GM12878 (cell line): ENCODE measurements around the gene RMDN3.

Experiments used
- BHLHE40 ChIP-seq, 2 experiments: fragments of 450-650 bp in 1 of 2; IDR thresholded peaks; 2 replicates each; pipeline ENCODE4 v1.6.1; 2011 to 2017; ENCODE audit warnings: low read depth in 2 of 2, borderline replicate concordance in 1 of 2, improper control_type of control experiment in 1 of 2, low read length in 1 of 2, mild to moderate bottlenecking in 1 of 2
- DPF2 ChIP-seq: fragments of 450-650 bp; IDR thresholded peaks from 2 replicates; pipeline ENCODE4 v1.6.1; 2017; ENCODE audit warnings: mild to moderate bottlenecking
- FOXK2 ChIP-seq: fragments of 450-650 bp; IDR thresholded peaks from 2 replicates; pipeline ENCODE4 v1.6.1; 2017; ENCODE audit warnings: mild to moderate bottlenecking, moderate library complexity
- KAT2A ChIP-seq: conservative IDR thresholded peaks from 2 replicates; pipeline ENCODE4 v1.6.1; 2011; ENCODE audit warnings: low read depth, low read length; ENCODE audit not compliant: control insufficient read depth
- NFYB ChIP-seq: IDR thresholded peaks from 2 replicates; pipeline ENCODE4 v1.6.1; 2011; ENCODE audit warnings: low read depth, mild to moderate bottlenecking, low read length, improper control_type of control experiment, moderate library complexity; ENCODE audit not compliant: insufficient read depth
- POLR2AphosphoS5 ChIP-seq: IDR thresholded peaks from 2 replicates; pipeline ENCODE4 v1.6.1; 2011; ENCODE audit warnings: mild to moderate bottlenecking, low read length, inconsistent platforms
- RAD21 ChIP-seq: IDR thresholded peaks from 2 replicates; pipeline ENCODE4 v1.6.1; 2011; ENCODE audit warnings: mild to moderate bottlenecking, low read depth, low read length, moderate library complexity; ENCODE audit not compliant: insufficient read depth
- TF ChIP-seq, protein P1 (sequence below): IDR thresholded peaks from 2 replicates; pipeline ENCODE4 v1.6.1; 2011; ENCODE audit warnings: mild to moderate bottlenecking, low read depth, low read length, moderate library complexity; ENCODE audit not compliant: insufficient replicate concordance
- TF ChIP-seq, protein P2 (sequence below): IDR thresholded peaks from 2 replicates; pipeline ENCODE4 v1.6.1; 2012; ENCODE audit warnings: low read depth, low read length, improper control_type of control experiment

DNA sequence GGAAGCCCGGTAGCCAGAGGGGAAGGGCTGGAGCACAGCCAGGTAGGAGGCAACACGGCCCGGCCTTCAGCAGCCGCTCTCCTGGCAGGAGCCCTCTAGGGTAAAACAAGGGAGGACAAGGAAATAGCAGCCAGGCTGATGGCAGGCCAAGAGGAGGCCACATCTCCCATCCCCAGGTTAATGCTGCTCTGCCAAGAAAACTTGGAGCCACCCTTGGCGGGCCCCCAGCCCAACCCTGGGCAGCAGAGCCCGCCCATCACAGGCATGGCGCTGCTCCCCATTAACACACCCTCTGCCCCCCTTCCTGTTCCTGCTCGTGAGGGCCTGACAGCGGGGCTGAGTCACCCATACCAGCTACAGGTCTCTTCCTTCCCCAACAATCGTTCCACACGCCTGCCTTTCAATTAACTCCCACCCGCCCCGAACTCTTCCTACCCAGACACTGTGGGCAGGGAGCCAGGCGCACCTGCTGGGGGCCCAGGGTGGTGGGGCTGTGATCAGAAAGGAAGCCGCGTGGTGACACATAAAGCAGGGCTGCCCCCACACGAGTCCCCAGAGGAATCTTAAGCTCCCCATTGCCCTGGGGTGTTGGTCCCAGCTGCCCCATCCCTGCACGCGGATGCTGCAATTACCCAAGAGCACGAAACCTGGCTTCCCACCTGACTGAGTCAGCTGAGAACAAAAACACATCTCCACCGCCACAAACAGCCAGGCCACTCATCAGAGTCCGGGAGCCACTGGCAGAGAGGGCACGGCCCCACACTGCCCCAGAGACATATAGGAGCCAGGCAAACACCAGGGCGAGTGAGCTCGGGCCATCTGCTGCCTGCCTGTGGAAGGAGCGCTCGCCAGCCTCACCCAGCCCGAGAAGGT is 14.5 kb upstream of the RMDN3 start, which contains the start of gene C15orf62:
- TF ChIP-seq FOXK2 (no peak), DPF2 (no peak), BHLHE40 (IDR thresholded peaks at IDR 0.05; ENCODE audit: borderline replicate concordance in 1 of 2, low read depth in 2 of 2, low read length in 1 of 2) (peak; percentile 56 to 83), RAD21 (no peak), KAT2A (no peak), NFYB (no peak), POLR2AphosphoS5 (no peak)
- TF ChIP-seq, protein P1, sequence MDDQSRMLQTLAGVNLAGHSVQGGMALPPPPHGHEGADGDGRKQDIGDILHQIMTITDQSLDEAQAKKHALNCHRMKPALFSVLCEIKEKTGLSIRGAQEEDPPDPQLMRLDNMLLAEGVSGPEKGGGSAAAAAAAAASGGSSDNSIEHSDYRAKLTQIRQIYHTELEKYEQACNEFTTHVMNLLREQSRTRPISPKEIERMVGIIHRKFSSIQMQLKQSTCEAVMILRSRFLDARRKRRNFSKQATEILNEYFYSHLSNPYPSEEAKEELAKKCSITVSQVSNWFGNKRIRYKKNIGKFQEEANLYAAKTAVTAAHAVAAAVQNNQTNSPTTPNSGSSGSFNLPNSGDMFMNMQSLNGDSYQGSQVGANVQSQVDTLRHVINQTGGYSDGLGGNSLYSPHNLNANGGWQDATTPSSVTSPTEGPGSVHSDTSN: no peak
- TF ChIP-seq, protein P2, sequence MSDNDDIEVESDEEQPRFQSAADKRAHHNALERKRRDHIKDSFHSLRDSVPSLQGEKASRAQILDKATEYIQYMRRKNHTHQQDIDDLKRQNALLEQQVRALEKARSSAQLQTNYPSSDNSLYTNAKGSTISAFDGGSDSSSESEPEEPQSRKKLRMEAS: no peak
